ENCODE measurements around the gene KRT33B. TPM values are rescaled to one million over a fixed set of nuclear protein-coding genes. Genes with fewer than 3 reads are reported as not detected.

Gene KRT33B
- polyA plus RNA-seq, 2 donors: 0.12 to 0.16 TPM

DNA sequence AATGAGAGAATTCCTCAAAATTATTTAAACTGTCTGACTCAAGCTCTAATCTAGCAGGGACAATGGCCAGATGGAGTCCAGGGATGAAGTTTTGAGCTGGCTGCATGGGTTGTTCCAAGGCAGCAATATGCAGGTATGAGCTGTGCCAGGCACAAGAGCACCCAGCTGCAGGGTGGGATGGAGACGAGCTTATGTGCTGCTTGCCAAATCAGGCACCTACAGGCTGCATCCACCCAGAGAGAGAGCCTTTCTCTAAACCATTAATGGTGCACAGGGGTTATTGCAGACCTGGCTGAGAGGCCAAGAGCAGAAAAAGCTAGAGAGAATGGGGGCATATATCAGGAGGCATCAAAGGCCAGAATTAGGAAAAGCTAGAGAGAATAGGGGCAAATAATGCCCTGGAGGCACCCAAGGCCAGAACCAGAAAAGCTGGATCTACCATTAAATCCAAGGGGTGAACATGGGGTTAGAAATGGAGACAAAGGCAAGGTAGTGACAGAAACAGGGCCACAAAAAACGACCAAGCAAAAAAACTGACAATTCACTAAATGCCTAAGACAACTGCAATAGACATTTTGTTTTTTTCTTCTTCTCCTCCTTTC lies 29.9 kb downstream of the KRT33B start:
- no peaks in the 10 kb centered on the region for H3K27me3 ChIP-seq (ENCODE audit: control insufficient read depth in 1 of 2, insufficient read depth in 2 of 2, low read length in 2 of 2)
- H3K4me1 ChIP-seq (ENCODE audit: control insufficient read depth in 2 of 2, insufficient read depth in 2 of 2, low read length in 1 of 2): peaks cover 8 to 26% of the 10 kb centered on the region in 2 donors
- H3K9me3 ChIP-seq (ENCODE audit: control insufficient read depth in 2 of 2, insufficient read depth in 1 of 2, low read depth in 1 of 2, low read length in 1 of 2): no peaks in the 10 kb centered on the region
- H3K4me3 ChIP-seq (ENCODE audit: low read depth in 1 of 2, low read length in 2 of 2): no peak overlapping the region
- peak overlapping the region; percentile 76 to 81 for H3K27ac ChIP-seq (ENCODE audit: low read depth in 2 of 2, low read length in 1 of 2)
- 30 to 43% methylated on average over 2 of the region's 2 CpGs for WGBS, 2 donors
- H3K36me3 ChIP-seq (ENCODE audit: control insufficient read depth in 2 of 2, insufficient read depth in 2 of 2, low read length in 1 of 2): no peaks in the 10 kb centered on the region

DNA sequence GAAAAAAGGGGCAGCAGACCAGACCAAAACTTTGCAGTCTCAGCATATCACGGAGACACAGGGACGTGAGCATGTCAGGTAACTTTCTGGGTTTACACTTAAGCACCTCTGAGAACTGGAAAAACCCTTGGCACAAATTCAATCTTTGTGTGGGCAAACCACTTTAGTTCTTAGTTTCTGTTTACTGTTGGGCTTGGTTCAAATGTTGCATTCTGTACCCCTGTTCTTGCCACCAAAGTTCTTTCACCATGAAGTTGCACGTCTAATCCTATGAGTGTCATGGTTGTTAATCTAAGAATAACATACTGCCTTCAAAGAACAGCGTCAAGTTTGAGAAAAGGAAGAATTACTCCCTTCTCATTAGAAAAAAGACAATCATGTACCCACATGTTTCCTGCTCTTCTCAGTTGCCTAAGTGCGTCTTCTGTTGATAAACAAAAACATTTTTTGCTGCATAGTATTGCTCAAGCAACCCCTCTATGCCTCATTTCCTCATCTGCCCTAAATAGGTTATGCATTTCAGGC lies 30.6 kb downstream of the KRT33B start:
- no peaks in the 10 kb centered on the region for H3K9me3 ChIP-seq (ENCODE audit: control insufficient read depth in 2 of 2, insufficient read depth in 1 of 2, low read depth in 1 of 2, low read length in 1 of 2)
- H3K4me1 ChIP-seq (ENCODE audit: control insufficient read depth in 2 of 2, insufficient read depth in 2 of 2, low read length in 1 of 2): peaks cover 10 to 30% of the 10 kb centered on the region in 2 donors
- H3K27ac ChIP-seq (ENCODE audit: low read depth in 2 of 2, low read length in 1 of 2): peak overlapping the region; percentile 76 to 83
- WGBS, 2 donors: 19 to 30% methylated on average over 5 of the region's 5 CpGs
- H3K4me3 ChIP-seq (ENCODE audit: low read depth in 1 of 2, low read length in 2 of 2): no peak overlapping the region
- no peaks in the 10 kb centered on the region for H3K36me3 ChIP-seq (ENCODE audit: control insufficient read depth in 2 of 2, insufficient read depth in 2 of 2, low read length in 1 of 2)
- no peaks in the 10 kb centered on the region for H3K27me3 ChIP-seq (ENCODE audit: control insufficient read depth in 1 of 2, insufficient read depth in 2 of 2, low read length in 2 of 2)

DNA sequence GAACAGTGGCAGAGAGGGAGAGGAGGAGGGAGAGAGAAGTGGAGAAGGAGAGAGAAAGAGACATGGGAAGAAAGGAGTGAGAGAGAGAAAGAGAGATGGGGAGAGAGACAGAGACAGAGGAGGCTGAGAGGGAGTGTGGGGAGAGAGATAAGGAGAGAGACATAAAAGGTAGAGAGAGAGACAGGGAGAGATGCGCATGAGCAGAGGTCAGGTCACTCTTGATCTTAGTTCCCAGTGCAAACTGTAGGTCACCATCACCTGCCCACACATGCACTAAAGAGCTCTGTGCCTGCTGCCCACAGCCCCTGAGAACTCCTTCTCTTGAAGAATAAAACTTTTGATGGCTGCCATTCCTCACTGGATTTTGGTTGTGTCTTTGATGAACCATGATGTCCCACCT lies 33.9 kb downstream of the KRT33B start:
- 82 to 94% methylated on average over 1 of the region's 1 CpG for WGBS, 2 donors
- H3K4me3 ChIP-seq (ENCODE audit: low read depth in 1 of 2, low read length in 2 of 2): no peak overlapping the region
- no peaks in the 10 kb centered on the region for H3K27me3 ChIP-seq (ENCODE audit: control insufficient read depth in 1 of 2, insufficient read depth in 2 of 2, low read length in 2 of 2)
- no peaks in the 10 kb centered on the region for H3K9me3 ChIP-seq (ENCODE audit: control insufficient read depth in 2 of 2, insufficient read depth in 1 of 2, low read depth in 1 of 2, low read length in 1 of 2)
- H3K36me3 ChIP-seq (ENCODE audit: control insufficient read depth in 2 of 2, insufficient read depth in 2 of 2, low read length in 1 of 2): no peaks in the 10 kb centered on the region
- H3K27ac ChIP-seq (ENCODE audit: low read depth in 2 of 2, low read length in 1 of 2): no peak overlapping the region
- H3K4me1 ChIP-seq (ENCODE audit: control insufficient read depth in 2 of 2, insufficient read depth in 2 of 2, low read length in 1 of 2): peaks cover 8 to 23% of the 10 kb centered on the region in 2 donors

DNA sequence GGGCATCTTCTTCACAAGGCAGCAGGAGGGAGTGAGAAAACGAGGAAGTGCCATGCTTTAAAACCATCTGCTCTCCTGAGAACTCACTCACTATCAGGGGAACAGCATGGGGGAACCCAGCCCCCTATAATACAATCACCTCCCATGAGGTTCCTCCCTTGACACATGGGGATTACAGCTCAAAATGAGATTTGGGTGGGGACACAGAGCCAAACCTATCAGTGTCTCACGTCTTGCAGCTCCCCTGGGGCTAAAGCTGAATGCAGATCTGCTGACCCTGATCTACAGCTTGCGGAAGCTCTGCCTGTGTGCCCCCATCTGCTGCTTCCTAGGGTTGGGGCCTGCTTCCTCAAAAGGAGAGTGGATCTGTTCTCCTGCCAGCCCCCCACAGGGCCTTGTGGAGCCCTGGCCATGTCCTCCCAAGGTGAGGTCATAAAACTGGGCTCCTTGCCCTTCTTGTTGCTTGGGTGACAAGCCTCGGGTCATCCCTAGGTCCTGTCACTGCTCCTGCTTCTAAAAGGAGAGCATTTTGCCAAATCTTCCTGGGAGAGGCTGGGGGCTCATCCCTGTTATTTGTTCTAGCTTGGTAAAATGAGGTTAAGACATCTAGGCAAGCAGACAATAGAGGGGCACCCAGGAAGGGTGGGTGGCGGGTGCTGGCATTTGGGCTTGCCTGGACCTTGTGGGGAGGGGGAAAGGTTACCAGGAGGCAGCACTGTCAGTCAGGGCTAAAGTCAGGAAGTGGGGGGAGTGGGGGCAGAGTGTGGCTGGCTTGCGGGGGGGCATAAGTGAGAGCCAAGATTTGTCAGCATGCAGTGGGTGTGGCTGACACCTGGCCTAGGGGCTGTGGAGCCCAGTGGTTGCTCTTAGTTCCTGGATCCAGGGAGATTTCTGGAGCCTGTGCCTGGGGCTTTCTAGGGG lies 35.0 kb downstream of the KRT33B start:
- Histone ChIP-seq H3K4me1 (ENCODE audit: control insufficient read depth in 2 of 2, insufficient read depth in 2 of 2, low read length in 1 of 2) (peaks cover 8 to 19% of the 10 kb centered on the region in 2 donors), H3K27ac (ENCODE audit: low read depth in 2 of 2, low read length in 1 of 2) (peak overlapping the region in 1 of 2 donors; percentile 37), H3K27me3 (ENCODE audit: control insufficient read depth in 1 of 2, insufficient read depth in 2 of 2, low read length in 2 of 2) (no peaks in the 10 kb centered on the region), H3K36me3 (ENCODE audit: control insufficient read depth in 2 of 2, insufficient read depth in 2 of 2, low read length in 1 of 2) (no peaks in the 10 kb centered on the region), H3K9me3 (ENCODE audit: control insufficient read depth in 2 of 2, insufficient read depth in 1 of 2, low read depth in 1 of 2, low read length in 1 of 2) (no peaks in the 10 kb centered on the region), H3K4me3 (ENCODE audit: low read depth in 1 of 2, low read length in 2 of 2) (no peak overlapping the region)
- WGBS, 2 donors: 62 to 70% methylated on average over 6 of the region's 6 CpGs

DNA sequence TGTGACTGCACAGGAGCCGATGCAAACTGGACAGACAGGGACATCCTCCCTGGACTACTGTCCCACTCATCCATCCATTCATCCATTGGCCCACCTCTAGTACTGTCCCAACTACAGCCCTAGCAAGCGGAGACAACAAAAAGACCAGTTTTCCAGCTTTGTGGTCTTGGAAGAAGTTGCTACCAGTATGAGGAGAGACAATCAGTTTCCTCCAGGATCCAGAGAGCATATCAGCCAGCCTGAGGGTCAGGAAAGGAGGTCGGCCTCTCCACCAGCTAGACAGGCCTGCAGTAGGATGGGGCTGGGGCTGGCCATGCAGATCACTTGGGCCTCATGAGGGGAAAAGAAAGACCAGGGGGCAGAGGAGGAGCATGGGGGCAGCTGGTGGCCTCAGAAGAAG lies 35.8 kb downstream of the KRT33B start:
- no peak overlapping the region for H3K27ac ChIP-seq (ENCODE audit: low read depth in 2 of 2, low read length in 1 of 2)
- 98% methylated on average over 3 of the region's 3 CpGs for WGBS, 2 donors
- no peak overlapping the region for H3K4me3 ChIP-seq (ENCODE audit: low read depth in 1 of 2, low read length in 2 of 2)
- H3K4me1 ChIP-seq (ENCODE audit: control insufficient read depth in 2 of 2, insufficient read depth in 2 of 2, low read length in 1 of 2): peaks cover 8 to 22% of the 10 kb centered on the region in 2 donors
- H3K36me3 ChIP-seq (ENCODE audit: control insufficient read depth in 2 of 2, insufficient read depth in 2 of 2, low read length in 1 of 2): no peaks in the 10 kb centered on the region
- no peaks in the 10 kb centered on the region for H3K27me3 ChIP-seq (ENCODE audit: control insufficient read depth in 1 of 2, insufficient read depth in 2 of 2, low read length in 2 of 2)
- no peaks in the 10 kb centered on the region for H3K9me3 ChIP-seq (ENCODE audit: control insufficient read depth in 2 of 2, insufficient read depth in 1 of 2, low read depth in 1 of 2, low read length in 1 of 2)

DNA sequence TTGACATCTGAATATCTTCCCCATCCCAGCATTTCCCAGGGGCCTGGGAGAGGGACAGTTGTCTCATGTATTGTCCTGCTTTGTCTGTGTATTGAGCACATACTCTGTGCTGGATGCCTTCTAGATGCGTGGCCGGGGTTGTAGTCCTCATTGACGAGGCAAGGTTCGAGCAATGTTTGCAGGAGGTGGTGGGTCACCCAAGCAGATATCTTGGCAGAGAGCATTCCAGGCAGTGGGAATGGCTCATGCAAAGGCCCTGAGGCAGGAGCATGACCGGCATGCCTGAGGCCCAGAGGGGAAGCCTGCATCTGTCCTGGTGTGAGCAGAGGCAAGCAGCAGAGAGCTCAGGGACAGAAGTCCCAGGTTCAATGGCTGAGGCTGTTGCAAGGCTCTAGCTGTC lies 36.5 kb downstream of the KRT33B start:
- Histone ChIP-seq H3K36me3 (ENCODE audit: control insufficient read depth in 2 of 2, insufficient read depth in 2 of 2, low read length in 1 of 2) (no peaks in the 10 kb centered on the region), H3K4me1 (ENCODE audit: control insufficient read depth in 2 of 2, insufficient read depth in 2 of 2, low read length in 1 of 2) (peaks cover 8 to 22% of the 10 kb centered on the region in 2 donors), H3K9me3 (ENCODE audit: control insufficient read depth in 2 of 2, insufficient read depth in 1 of 2, low read depth in 1 of 2, low read length in 1 of 2) (no peaks in the 10 kb centered on the region), H3K27ac (ENCODE audit: low read depth in 2 of 2, low read length in 1 of 2) (no peak overlapping the region), H3K27me3 (ENCODE audit: control insufficient read depth in 1 of 2, insufficient read depth in 2 of 2, low read length in 2 of 2) (no peaks in the 10 kb centered on the region), H3K4me3 (ENCODE audit: low read depth in 1 of 2, low read length in 2 of 2) (no peak overlapping the region)
- WGBS, 2 donors: 94 to 95% methylated on average over 5 of the region's 5 CpGs

DNA sequence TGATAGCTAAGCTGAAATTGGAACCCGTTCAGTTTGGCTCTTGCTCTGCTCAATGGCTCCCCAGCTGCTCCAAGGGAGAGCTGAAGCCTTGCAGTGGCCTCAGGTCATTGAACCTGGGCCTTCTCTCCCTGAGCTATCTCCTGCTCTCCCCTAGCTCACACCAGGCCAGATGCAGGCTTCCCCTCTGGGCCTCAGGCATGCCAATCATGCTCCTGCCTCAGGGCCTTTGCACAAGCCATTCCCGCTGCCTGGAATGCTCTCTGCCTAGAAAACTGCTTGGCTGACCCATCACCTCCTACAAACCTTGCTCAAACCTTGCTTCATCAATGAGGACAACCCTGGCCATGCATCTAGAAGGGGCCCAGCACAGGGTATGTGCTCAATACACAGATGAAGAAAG lies 37.4 kb downstream of the KRT33B start:
- Histone ChIP-seq H3K9me3 (ENCODE audit: control insufficient read depth in 2 of 2, insufficient read depth in 1 of 2, low read depth in 1 of 2, low read length in 1 of 2) (no peaks in the 10 kb centered on the region), H3K27ac (ENCODE audit: low read depth in 2 of 2, low read length in 1 of 2) (no peak overlapping the region), H3K27me3 (ENCODE audit: control insufficient read depth in 1 of 2, insufficient read depth in 2 of 2, low read length in 2 of 2) (no peaks in the 10 kb centered on the region), H3K4me1 (ENCODE audit: control insufficient read depth in 2 of 2, insufficient read depth in 2 of 2, low read length in 1 of 2) (peaks cover 8 to 22% of the 10 kb centered on the region in 2 donors), H3K4me3 (ENCODE audit: low read depth in 1 of 2, low read length in 2 of 2) (no peak overlapping the region), H3K36me3 (ENCODE audit: control insufficient read depth in 2 of 2, insufficient read depth in 2 of 2, low read length in 1 of 2) (no peaks in the 10 kb centered on the region)
- WGBS, 2 donors: 80 to 88% methylated on average over 2 of the region's 2 CpGs

DNA sequence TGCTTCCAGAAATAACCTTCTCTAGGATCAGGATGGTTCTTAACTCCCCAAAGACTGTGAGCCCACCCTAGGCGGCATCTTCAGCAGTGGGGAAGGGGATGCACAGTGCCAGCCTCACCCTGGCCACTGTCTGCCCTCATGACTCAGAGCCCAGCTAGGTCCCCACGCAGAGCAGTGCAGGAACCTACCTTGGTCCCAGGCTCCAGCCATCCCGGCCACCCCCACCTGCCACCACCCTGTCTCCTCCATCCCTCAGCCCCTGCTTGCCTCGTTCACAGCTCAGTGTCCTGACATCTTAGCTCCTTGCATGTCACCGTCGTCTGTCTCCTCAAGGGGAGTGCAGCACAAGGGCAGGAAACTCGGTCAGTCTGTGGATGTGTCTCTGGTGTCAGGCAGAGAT lies 38.0 kb downstream of the KRT33B start:
- no peaks in the 10 kb centered on the region for H3K9me3 ChIP-seq (ENCODE audit: control insufficient read depth in 2 of 2, insufficient read depth in 1 of 2, low read depth in 1 of 2, low read length in 1 of 2)
- peaks cover 8 to 22% of the 10 kb centered on the region in 2 donors for H3K4me1 ChIP-seq (ENCODE audit: control insufficient read depth in 2 of 2, insufficient read depth in 2 of 2, low read length in 1 of 2)
- no peak overlapping the region for H3K27ac ChIP-seq (ENCODE audit: low read depth in 2 of 2, low read length in 1 of 2)
- no peak overlapping the region for H3K4me3 ChIP-seq (ENCODE audit: low read depth in 1 of 2, low read length in 2 of 2)
- H3K27me3 ChIP-seq (ENCODE audit: control insufficient read depth in 1 of 2, insufficient read depth in 2 of 2, low read length in 2 of 2): no peaks in the 10 kb centered on the region
- 79 to 85% methylated on average over 7 of the region's 7 CpGs for WGBS, 2 donors
- no peaks in the 10 kb centered on the region for H3K36me3 ChIP-seq (ENCODE audit: control insufficient read depth in 2 of 2, insufficient read depth in 2 of 2, low read length in 1 of 2)

DNA sequence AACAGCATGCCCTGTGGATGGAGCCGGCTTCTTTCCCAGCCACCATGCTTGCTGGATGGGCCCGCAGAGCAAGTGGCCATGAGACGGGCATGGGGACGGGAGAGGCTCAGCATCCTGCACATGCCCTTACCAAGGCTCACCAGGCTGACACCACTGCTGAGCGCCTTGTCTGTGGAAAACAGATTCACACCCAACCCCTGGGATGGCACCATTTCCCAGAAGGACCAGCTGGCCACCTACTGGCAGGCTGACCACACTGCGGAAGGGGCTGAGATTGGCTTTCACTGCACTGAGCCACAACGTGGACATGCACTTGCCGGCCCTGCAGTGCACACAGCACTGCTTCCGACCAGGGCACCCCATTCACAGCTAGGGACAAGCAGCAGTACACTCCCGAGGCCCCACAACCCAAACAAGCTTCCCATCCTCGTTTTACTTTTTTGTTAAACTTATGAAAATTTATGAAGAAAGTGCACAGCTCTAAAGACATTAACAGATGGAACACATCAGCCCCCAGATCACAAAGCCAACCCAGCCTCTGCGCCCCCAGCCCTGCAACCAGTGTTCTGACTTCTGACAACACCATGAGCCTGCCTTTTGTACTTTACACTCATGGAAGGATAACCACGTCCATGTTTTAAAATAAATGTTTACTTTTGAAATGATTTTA lies 40.2 kb downstream of the KRT33B start:
- Histone ChIP-seq H3K27me3 (ENCODE audit: control insufficient read depth in 1 of 2, insufficient read depth in 2 of 2, low read length in 2 of 2) (no peaks in the 10 kb centered on the region), H3K4me3 (ENCODE audit: low read depth in 1 of 2, low read length in 2 of 2) (no peak overlapping the region), H3K27ac (ENCODE audit: low read depth in 2 of 2, low read length in 1 of 2) (no peak overlapping the region), H3K4me1 (ENCODE audit: control insufficient read depth in 2 of 2, insufficient read depth in 2 of 2, low read length in 1 of 2) (peaks cover 2 to 8% of the 10 kb centered on the region in 2 donors), H3K9me3 (ENCODE audit: control insufficient read depth in 2 of 2, insufficient read depth in 1 of 2, low read depth in 1 of 2, low read length in 1 of 2) (no peaks in the 10 kb centered on the region), H3K36me3 (ENCODE audit: control insufficient read depth in 2 of 2, insufficient read depth in 2 of 2, low read length in 1 of 2) (no peaks in the 10 kb centered on the region)
- WGBS, 2 donors: 63 to 66% methylated on average over 12 to 13 of the region's 13 CpGs

All from esophagus (tissue), 2 donors.